ENCODE measurements around the gene ROGDI.

Gene ROGDI

DNA sequence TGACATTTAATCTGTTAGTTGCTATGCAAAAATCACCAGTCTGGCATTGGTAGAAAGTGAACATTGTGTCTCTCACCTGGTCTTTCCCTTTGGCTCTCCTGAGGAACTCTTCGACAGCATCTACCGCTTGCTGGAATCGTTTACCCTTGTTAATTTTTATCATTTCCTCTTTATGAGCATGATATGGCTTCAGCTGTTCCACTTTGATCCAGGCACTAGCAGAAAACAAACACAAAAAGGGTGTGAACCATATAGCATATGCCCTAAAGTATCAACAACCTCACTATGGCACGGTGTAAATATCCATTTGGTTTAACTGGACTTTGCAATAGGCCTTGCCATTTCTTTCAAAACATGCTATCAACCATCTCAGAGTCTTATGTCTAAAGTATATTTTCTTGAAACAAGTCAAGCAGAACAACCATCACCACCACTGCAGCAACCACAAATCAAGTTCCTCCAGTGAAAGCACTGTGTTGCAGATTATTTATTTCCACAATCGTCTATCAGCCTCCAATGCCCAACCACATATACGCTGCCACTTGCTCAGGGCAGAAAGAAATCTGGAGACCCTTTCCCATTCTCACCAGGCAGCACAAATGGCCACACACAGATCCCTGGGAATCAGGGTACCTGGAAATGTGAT, 30.4 kb upstream of the ROGDI start:
- no peak for FAIRE-seq
- TF ChIP-seq TAF1 (IDR thresholded peaks at IDR 0.05; ENCODE audit: borderline replicate concordance, low read depth, low read length) (no peak), POLR2A (IDR thresholded peaks at IDR 0.05; ENCODE audit: low read depth, low read length) (no peak), POLR2AphosphoS5 (IDR thresholded peaks at IDR 0.05; ENCODE audit: low read depth, low read length) (no peak)
- no peak for DNase-seq (ENCODE audit: insufficient read length)

GRCh38 chr16:4831616-4832015, 29.2 kb upstream of the ROGDI start:
- TF ChIP-seq POLR2A (IDR thresholded peaks at IDR 0.05; ENCODE audit: low read depth, low read length): no peak
- TF ChIP-seq TAF1 (IDR thresholded peaks at IDR 0.05; ENCODE audit: borderline replicate concordance, low read depth, low read length): no peak
- TF ChIP-seq POLR2AphosphoS5 (IDR thresholded peaks at IDR 0.05; ENCODE audit: low read depth, low read length): no peak
- DNase-seq (ENCODE audit: insufficient read length) (no peak), FAIRE-seq (no peak)

- TF ChIP-seq POLR2A (IDR thresholded peaks at IDR 0.05; ENCODE audit: low read depth, low read length) (no peak), TAF1 (IDR thresholded peaks at IDR 0.05; ENCODE audit: borderline replicate concordance, low read depth, low read length) (no peak), POLR2AphosphoS5 (IDR thresholded peaks at IDR 0.05; ENCODE audit: low read depth, low read length) (no peak)
- no peak for DNase-seq (ENCODE audit: insufficient read length)
- no peak for FAIRE-seq
Observed at GRCh38 chr16:4830408-4830807, 28.0 kb upstream of the ROGDI start.

DNA sequence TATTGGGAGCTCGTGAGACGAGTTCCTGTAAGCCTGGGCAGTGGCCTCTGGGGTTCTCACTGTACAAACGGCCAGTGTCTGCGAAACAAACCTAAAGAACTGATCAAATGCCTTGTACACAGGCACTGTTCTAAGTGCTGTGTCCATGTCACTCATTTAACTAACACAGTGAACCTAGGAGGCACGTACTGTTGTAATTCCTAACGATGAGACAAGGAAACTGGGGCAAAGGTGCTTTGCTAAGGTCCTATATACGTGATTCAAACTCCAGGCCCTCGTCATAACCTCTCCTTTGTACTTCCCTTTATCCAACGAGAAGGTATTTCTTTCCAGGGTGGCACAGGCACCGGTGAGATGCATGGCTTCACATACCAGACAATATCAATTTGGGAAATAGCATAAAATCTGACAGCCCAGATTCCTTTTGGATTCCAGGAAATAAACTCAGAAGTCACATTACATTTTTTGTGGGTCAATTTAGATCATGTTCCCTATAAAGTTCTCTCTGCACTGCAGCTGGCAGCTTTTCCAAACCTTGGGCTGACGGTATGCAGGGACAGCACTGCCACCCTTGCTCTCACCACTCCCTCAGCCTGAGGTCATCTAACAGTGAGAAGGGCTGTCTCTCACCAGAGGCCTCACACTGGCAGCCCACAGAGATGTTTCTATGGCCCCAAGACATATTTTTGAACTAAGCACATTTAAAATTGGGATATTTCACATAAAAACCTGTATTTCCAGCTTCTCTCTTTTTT, 26.3 kb upstream of the ROGDI start:
- TF ChIP-seq TAF1 (IDR thresholded peaks at IDR 0.05; ENCODE audit: borderline replicate concordance, low read depth, low read length) (no peak), POLR2AphosphoS5 (IDR thresholded peaks at IDR 0.05; ENCODE audit: low read depth, low read length) (no peak), POLR2A (IDR thresholded peaks at IDR 0.05; ENCODE audit: low read depth, low read length) (no peak)
- FAIRE-seq: no peak
- no peak for DNase-seq (ENCODE audit: insufficient read length)

- DNase-seq (ENCODE audit: insufficient read length): no peak
- no peak for FAIRE-seq
- TF ChIP-seq POLR2A (IDR thresholded peaks at IDR 0.05; ENCODE audit: low read depth, low read length): no peak
- TF ChIP-seq POLR2AphosphoS5 (IDR thresholded peaks at IDR 0.05; ENCODE audit: low read depth, low read length): no peak
- no peak for TF ChIP-seq TAF1 (IDR thresholded peaks at IDR 0.05; ENCODE audit: borderline replicate concordance, low read depth, low read length)
Observed at GRCh38 chr16:4826980-4827379, 24.5 kb upstream of the ROGDI start.

- TF ChIP-seq POLR2A (IDR thresholded peaks at IDR 0.05; ENCODE audit: low read depth, low read length): no peak
- no peak for TF ChIP-seq TAF1 (IDR thresholded peaks at IDR 0.05; ENCODE audit: borderline replicate concordance, low read depth, low read length)
- DNase-seq (ENCODE audit: insufficient read length) (no peak), FAIRE-seq (no peak)
Observed at GRCh38 chr16:4826526-4826925, 24.1 kb upstream of the ROGDI start.

DNA sequence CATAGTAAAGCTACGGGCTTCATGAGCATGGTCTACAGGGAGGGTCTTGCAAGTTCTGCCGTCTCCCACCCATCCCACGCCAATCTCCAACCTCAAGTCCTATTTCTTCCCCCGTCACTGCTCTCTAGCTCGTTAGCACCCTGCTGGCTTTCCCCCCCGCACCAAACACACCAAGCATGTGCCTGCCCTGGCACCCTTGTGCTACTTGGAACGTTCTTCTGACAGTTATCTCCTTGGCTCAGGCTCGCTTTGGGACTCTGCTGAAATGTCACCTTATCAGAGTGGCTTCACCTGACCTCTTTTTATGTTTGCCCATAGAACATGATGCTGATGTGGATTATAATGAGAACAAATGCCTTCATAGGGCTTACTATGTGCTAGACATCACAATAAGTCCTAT, 22.8 kb upstream of the ROGDI start:
- FAIRE-seq: no peak

GRCh38 chr16:4820652-4821051, 18.2 kb upstream of the ROGDI start:
- DNase-seq (ENCODE audit: insufficient read length) (no peak), FAIRE-seq (no peak)
- no peak for TF ChIP-seq TAF1 (IDR thresholded peaks at IDR 0.05; ENCODE audit: borderline replicate concordance, low read depth, low read length)
- TF ChIP-seq POLR2A (IDR thresholded peaks at IDR 0.05; ENCODE audit: low read depth, low read length): no peak
- no peak for TF ChIP-seq POLR2AphosphoS5 (IDR thresholded peaks at IDR 0.05; ENCODE audit: low read depth, low read length)

More for the DNA sequence above, 22.8 kb upstream of the ROGDI start:
- TF ChIP-seq POLR2A (IDR thresholded peaks at IDR 0.05; ENCODE audit: low read depth, low read length) (no peak), POLR2AphosphoS5 (IDR thresholded peaks at IDR 0.05; ENCODE audit: low read depth, low read length) (no peak), TAF1 (IDR thresholded peaks at IDR 0.05; ENCODE audit: borderline replicate concordance, low read depth, low read length) (no peak)
- DNase-seq (ENCODE audit: insufficient read length): no peak

GRCh38 chr16:4814542-4815173, 12.2 kb upstream of the ROGDI start:
- DNase-seq (ENCODE audit: insufficient read length) (no peak), FAIRE-seq (no peak)
- TF ChIP-seq POLR2A (IDR thresholded peaks at IDR 0.05; ENCODE audit: low read depth, low read length): no peak
- TF ChIP-seq TAF1 (IDR thresholded peaks at IDR 0.05; ENCODE audit: borderline replicate concordance, low read depth, low read length): no peak
- no peak for TF ChIP-seq POLR2AphosphoS5 (IDR thresholded peaks at IDR 0.05; ENCODE audit: low read depth, low read length)

- TF ChIP-seq TAF1 (IDR thresholded peaks at IDR 0.05; ENCODE audit: borderline replicate concordance, low read depth, low read length) (no peak), POLR2A (IDR thresholded peaks at IDR 0.05; ENCODE audit: low read depth, low read length) (no peak), POLR2AphosphoS5 (IDR thresholded peaks at IDR 0.05; ENCODE audit: low read depth, low read length) (no peak)
- DNase-seq (ENCODE audit: insufficient read length): no peak
- no peak for FAIRE-seq
Observed at GRCh38 chr16:4814046-4814445, 11.6 kb upstream of the ROGDI start.

DNA sequence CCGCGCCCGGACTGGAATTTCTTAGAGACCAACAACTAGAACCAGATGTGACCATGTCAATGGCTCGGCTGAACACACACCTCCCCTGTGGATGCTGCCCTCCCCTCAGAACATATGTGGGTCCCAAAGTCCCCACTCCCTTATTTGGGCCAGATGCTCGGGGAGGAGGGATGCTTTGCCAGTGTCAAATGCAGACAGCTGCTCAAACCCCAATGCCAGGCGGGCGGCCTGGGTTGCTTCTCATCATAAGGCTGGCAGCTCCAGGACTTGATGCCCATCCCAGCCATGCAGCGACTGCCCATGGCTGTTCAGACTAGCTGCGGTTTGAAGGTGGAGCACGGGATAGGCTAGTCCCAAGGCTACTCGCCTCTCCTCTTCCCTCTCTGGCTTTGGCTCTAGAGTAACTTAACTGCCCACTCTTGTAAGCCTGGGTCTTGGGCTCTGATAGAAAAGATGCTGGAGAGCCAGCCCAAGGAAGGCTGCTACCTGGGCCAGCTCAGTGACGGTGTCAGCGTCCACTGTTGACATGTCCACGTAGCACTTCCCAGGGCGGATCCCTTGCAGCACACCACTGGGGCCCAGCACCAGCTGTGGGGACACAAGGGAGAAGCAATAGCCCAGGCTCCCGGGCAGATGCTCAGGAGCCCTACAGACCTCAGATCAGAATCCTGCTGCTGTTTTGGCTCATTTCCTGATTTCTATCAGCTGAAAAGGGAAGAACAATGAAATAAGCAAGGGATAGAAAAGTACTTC, 11.0 kb upstream of the ROGDI start:
- DNase-seq (ENCODE audit: insufficient read length) (no peak), FAIRE-seq (no peak)
- no peak for TF ChIP-seq POLR2A (IDR thresholded peaks at IDR 0.05; ENCODE audit: low read depth, low read length)
- TF ChIP-seq TAF1 (IDR thresholded peaks at IDR 0.05; ENCODE audit: borderline replicate concordance, low read depth, low read length): no peak
- TF ChIP-seq POLR2AphosphoS5 (IDR thresholded peaks at IDR 0.05; ENCODE audit: low read depth, low read length): no peak
